Mucosa of gallbladder (tissue), 1 donor: ENCODE measurements around the gene XG. TPM values are rescaled to one million over a fixed set of nuclear protein-coding genes. Genes with fewer than 3 reads are reported as not detected.
A peak's percentile ranks its signal among the peaks of the same experiment; 100 is the strongest.
"Not testable (repeated sequence)": the region's sequence is repeated elsewhere in the genome, so short reads cannot be mapped to it uniquely, and the experiment has no call there.

Experiments used
- DNase-seq: peaks from one replicate; pipeline ENCODE4 v3.0.0-alpha.2; 2020; ENCODE audit warnings: low spot score
- total RNA-seq: library from RNA; stranded (reverse); gene quantifications from one replicate; pipeline ENCODE4 v1.2.1, GENCODE V29; 2021
- donor health status: DM: no; HTN: no; CAD: no.

The XG gene
- total RNA-seq, 1 donor from 2014 or later: 3.9 TPM

- no peak for DNase-seq
Measured at GRCh38 chrX:2733286-2733685, 18.6 kb upstream of the XG start.

GRCh38 chrX:2735270-2735669, 16.6 kb upstream of the XG start:
- DNase-seq: no peak

- DNase-seq: no peak
Measured at GRCh38 chrX:2740672-2741071, 11.2 kb upstream of the XG start.

GRCh38 chrX:2741386-2741785, 10.5 kb upstream of the XG start:
- no peak for DNase-seq

- DNase-seq: not testable (repeated sequence)
Measured at GRCh38 chrX:2746250-2746649, 5.6 kb upstream of the XG start.

- DNase-seq: no peak
Measured at GRCh38 chrX:2748171-2748814, 3.5 kb upstream of the XG start.

GRCh38 chrX:2748815-2749188, 3.0 kb upstream of the XG start:
- DNase-seq: no peak

GRCh38 chrX:2751291-2751690, 549 bp upstream of the XG start:
- no peak for DNase-seq

GRCh38 chrX:2752441-2752840, 601 bp downstream of the XG start:
- DNase-seq: not testable (repeated sequence)

GRCh38 chrX:2755163-2755715, 3.4 kb downstream of the XG start:
- not testable (repeated sequence) for DNase-seq

GRCh38 chrX:2756548-2756947, 4.7 kb downstream of the XG start:
- no peak for DNase-seq

- no peak for DNase-seq
Measured at GRCh38 chrX:2761246-2761645, 9.4 kb downstream of the XG start.

- not testable (repeated sequence) for DNase-seq
Measured at GRCh38 chrX:2762671-2763070, 10.8 kb downstream of the XG start.

- DNase-seq: not testable (repeated sequence)
Measured at GRCh38 chrX:2764766-2765548, 13.1 kb downstream of the XG start.

GRCh38 chrX:2765549-2765830, 13.7 kb downstream of the XG start:
- DNase-seq: no peak

- no peak for DNase-seq
Measured at GRCh38 chrX:2766906-2767305, 15.1 kb downstream of the XG start.

GRCh38 chrX:2767631-2768455, 16.0 kb downstream of the XG start:
- DNase-seq: peak; percentile 61

GRCh38 chrX:2769615-2770014, 17.8 kb downstream of the XG start:
- no peak for DNase-seq

- not testable (repeated sequence) for DNase-seq
Measured at GRCh38 chrX:2773166-2774055, 21.6 kb downstream of the XG start.

GRCh38 chrX:2774057-2774456, 22.2 kb downstream of the XG start:
- no peak for DNase-seq

GRCh38 chrX:2774776-2775175, 22.9 kb downstream of the XG start:
- DNase-seq: no peak
